ENCODE data around the gene XPC.

The XPC gene

GRCh38 chr3:14206548-14207177 lies 28.3 kb upstream of the XPC start:
- DNase-seq = peak; percentile 33

GRCh38 chr3:14204515-14205284 lies 26.3 kb upstream of the XPC start:
- DNase-seq = peak; percentile 78

- peak; percentile 87 for DNase-seq
These were observed 25.2 kb upstream of the XPC start for GRCh38 chr3:14203521-14204079.

GRCh38 chr3:14202874-14203520 lies 24.6 kb upstream of the XPC start:
- DNase-seq = no peak

DNA sequence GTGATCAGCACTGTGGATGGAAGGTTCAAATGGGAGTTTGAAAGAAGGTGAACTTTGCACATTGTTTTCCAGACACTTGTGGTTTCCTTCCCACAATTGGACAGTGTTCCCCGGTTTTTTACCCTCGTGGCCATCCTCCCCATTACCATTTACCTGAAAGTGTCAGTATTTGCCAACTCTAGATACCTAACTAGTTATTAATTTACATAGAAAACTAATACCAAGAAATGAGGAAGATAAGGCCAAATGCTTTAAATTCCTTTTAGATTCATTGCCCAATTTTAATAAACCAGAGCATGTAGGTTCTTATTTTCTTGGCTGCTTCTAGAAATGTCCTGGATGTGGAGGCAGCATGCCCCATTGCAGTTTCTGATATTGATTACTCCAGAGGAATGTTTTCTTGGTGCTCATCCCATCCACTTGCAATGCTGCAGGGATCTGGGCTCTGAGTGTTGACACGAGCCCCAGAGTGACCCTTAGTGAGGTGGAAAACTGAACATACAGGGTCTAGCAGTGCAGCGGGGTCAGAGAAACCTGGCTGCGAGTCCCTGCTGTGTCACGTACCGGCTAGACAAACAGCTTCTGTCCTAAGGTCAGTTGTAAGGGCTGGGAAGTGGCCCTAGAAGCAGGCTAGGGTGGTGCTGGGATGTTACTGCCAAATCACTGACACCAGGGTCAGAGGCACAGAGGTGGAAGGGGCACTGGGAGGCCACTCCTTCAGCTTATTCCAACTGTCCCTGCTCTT lies 23.7 kb upstream of the XPC start:
- DNase-seq = no peak

- no peak for DNase-seq
These were observed 22.4 kb upstream of the XPC start for GRCh38 chr3:14200841-14201240.

GRCh38 chr3:14200276-14200675 lies 21.9 kb upstream of the XPC start:
- no peak for DNase-seq

DNA sequence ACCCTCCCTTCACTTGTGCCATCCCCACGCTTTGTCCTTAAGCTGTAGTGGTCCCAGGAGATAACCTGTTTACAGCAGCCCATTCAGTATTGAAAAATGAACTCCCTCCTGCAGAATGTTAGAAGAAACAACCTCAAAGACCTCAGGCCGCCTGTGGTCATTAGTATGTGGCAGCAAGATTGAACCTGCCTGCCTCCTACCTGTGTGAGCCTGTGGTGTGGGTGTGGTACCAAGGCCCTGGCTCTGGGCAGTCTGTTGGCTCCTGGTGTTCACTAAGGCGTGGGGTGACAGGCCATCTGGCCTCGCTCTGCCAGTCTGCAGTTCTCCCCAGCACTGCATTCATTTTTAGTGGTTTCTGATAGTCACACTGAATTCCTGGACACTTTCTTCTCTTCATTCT lies 21.2 kb upstream of the XPC start:
- no peak for DNase-seq

- no peak for DNase-seq
These were observed 16.5 kb upstream of the XPC start for GRCh38 chr3:14194865-14195264.

DNA sequence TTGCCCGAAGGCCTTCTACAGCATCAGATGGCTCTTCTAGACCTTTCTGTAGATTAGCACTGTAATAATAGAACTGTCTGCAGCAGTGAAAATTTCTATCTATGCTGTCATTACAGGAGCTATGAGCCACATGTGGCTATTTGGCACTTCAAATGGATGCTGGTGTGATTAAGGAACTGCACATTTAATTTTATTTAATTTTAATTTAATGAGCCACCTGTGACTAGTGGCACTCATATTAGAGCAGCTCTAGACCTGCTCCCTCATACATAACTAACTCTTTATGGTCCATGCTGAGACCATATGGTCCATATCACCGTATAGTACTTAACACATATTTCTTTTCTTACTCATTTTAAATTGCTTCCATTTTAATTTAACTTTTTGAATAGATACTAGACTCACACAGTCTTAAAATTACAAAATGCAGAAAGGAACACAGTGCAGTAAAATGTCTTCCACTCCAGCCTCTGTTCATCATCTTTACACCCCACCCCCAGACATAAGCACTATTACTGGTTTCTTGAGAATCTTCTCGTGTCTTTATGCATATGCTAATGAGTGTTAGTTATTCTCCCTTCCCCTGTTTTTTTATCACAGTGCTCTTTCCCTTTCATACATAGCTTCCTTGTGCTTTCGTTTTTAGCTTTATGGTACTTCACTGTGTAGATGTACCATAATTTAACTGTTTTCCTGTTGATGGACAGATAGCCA lies 9.8 kb upstream of the XPC start:
- DNase-seq = no peak

GRCh38 chr3:14186854-14187458 lies 8.6 kb upstream of the XPC start:
- DNase-seq = no peak

GRCh38 chr3:14183015-14183577 lies 4.7 kb upstream of the XPC start:
- no peak for DNase-seq

DNA sequence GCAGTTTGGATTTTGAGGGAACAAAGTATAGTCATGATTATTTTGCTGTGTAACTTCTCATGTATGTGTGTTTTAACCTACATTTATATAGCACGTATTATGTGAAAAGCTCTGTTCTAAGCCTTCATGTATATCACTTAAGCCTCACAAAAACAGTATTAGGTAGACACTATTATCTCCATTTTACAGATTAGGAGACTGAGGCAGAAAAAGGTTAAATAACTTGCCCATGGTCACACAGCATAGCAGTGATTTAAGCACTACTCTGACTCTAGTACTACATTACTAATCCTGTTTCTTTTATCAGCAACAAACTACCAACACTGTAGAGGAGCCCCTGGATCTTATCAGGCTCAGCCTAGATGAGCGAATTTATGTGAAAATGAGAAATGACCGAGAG lies 2.9 kb upstream of the XPC start:
- no peak for DNase-seq

DNA sequence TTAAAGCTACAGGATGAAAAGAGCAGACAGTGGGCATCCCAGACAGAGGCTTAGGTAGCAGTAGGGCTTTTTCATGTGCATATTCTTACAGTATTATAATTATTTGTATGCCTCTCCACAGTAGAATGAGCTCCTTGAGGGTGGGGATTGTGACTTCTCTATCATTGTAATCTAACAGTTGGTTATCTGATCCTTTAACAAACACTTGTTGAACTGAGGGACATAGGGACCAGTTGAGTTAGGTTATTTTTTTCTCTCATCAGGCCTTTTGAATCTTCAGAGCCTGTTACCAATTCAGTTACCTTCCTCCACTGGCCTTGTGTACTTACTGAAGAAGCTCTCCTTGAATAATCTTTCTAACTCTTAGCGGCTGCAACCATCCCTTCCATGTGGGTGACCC lies 1.4 kb upstream of the XPC start:
- DNase-seq = peak; percentile 12

- peak; percentile 9 for DNase-seq
These were observed 689 bp upstream of the XPC start for GRCh38 chr3:14179114-14179465.

- DNase-seq = peak; percentile 14
These were observed 688 bp downstream of the XPC start for GRCh38 chr3:14177580-14178246.

DNA sequence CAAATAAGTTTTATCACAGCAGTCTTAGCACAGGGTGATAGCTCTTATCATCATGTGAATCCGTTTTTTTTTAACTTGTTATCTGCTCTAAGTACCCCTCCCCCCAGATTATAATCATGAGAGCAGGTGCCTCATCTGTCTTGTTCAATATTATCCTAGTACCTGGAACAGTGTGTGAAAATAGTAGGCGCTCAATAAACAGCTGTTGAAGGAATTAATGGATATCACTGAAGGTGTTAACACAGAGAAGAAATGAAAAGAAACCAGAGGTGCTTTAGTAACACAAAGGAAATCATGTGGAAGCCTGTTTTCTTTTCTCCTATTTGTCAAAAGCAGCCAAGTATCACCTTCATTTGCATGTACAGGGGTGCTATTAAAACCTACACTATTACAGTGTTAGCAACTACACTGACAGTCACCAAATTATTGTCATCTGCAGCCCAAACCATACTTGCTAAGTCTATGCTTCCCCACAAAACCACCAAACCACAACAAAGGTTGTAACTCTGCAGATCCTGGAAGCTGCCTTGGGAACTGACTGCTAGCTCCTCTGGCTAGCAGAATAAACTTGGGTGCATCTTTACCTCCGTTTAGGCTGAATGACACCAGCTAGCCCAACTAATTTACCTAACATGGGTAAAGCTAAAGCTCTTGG lies 2.9 kb downstream of the XPC start:
- peak; percentile 77 for DNase-seq

DNA sequence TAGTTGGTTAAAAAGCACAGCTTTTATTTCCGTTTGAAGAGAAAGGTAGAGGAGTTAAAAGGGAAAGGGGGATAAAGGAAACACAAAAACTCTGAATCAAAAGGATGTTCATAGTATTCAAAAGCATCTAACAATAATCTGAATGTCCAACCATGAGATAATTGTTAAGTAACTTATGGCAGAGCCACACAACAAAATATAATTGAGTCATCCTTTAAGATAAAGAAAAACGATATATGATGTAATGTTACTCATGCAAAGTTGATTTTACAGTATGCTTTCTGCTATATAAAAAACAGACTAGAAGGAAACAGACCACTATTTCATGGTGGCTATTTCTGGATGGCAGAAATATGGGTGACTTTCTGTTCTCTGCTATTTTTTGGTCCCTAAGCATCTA lies 3.9 kb downstream of the XPC start:
- DNase-seq = peak; percentile 17

GRCh38 chr3:14172496-14172895 lies 5.9 kb downstream of the XPC start:
- no peak for DNase-seq

DNA sequence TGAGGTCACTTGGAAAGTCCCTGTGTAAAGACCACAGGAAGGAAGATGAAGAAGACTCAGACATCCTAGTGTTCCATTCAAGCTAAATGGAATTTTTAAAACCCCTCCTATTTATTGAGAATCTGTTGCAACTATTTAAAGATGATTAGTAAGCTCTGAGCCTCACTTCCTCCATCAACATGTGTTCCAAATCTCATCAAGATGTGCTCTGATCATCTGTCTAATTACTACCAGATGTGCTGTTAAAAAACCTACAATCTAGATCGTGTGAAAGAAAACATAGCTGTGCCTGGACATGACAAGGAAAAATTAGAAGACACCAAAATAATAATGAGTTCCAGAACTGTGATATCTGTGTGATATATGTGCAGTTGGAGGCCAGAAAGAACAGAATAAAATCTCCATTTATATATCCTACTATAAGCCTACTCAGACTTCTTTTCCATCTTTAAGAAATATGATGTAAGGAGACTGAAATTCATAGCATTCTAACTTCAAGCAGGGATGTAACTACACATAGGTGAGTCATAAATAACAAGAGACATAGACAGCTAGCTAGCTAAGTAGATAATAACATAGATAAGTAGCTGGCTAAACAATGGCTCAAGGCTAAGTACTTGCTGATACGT lies 7.8 kb downstream of the XPC start:
- DNase-seq = no peak
